Thyroid gland (tissue), 4 donors: Measurements from ENCODE around the gene DR1.

Experiments used
- POLR2A ChIP-seq, 2 donors: fragments of 450-650 bp; IDR thresholded peaks; one replicate each; pipeline ENCODE4 v1.6.1; 2017; ENCODE audit warnings: antibody characterized with exemption in 2 of 2, mild to moderate bottlenecking in 2 of 2, moderate library complexity in 1 of 2
- TF ChIP-seq, protein P1 (sequence below), 6 experiments: fragments of 200-600 bp in 3 of 6; fragments of 450-650 bp in 3 of 6; sonication (generic) in 3 of 6; IDR thresholded peaks; one replicate each; pipeline ENCODE4 v1.5.1; 2016 to 2019; ENCODE audit warnings: antibody characterized with exemption in 6 of 6, mild to moderate bottlenecking in 2 of 6, inconsistent platforms in 1 of 6, moderate library complexity in 1 of 6

DNA sequence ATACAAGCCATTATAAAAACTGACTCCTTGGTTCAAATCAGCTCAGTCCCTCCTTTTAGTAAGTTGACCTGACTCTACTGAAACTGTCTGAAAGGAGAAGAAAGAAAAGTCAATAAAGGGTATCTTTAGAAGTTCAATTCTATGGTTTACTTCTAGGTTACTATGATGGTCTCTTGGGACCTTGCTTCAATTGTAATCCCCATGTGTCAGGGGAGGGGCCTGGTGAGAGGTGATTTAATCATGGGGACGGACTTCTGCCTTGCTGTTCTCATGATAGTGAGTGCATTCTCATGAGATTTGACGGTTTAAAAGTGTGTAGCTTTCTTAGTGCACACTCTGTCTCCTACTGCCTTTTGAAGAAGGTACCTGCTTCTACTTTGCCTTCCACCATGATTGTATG, 70.5 kb downstream of the DR1 start:
- TF ChIP-seq, protein P1, sequence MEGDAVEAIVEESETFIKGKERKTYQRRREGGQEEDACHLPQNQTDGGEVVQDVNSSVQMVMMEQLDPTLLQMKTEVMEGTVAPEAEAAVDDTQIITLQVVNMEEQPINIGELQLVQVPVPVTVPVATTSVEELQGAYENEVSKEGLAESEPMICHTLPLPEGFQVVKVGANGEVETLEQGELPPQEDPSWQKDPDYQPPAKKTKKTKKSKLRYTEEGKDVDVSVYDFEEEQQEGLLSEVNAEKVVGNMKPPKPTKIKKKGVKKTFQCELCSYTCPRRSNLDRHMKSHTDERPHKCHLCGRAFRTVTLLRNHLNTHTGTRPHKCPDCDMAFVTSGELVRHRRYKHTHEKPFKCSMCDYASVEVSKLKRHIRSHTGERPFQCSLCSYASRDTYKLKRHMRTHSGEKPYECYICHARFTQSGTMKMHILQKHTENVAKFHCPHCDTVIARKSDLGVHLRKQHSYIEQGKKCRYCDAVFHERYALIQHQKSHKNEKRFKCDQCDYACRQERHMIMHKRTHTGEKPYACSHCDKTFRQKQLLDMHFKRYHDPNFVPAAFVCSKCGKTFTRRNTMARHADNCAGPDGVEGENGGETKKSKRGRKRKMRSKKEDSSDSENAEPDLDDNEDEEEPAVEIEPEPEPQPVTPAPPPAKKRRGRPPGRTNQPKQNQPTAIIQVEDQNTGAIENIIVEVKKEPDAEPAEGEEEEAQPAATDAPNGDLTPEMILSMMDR (IDR thresholded peaks at IDR 0.05) = no peak
- TF ChIP-seq POLR2A (IDR thresholded peaks at IDR 0.05) = no peak
